Suppressor macrophage treated with lipopolysaccharide for 1 hour (primary cell): ENCODE data around the gene PTH1R.

Experiments
- DNase-seq, 3 donors: peaks; one replicate each; pipeline ENCODE4 v3.0.0-alpha.2; 2020 to 2022

Gene PTH1R

GRCh38 chr3:46865031-46865507 is 12.5 kb upstream of the PTH1R start:
- DNase-seq, result peak in 2 of 3 donors; percentile 44 to 54

DNA sequence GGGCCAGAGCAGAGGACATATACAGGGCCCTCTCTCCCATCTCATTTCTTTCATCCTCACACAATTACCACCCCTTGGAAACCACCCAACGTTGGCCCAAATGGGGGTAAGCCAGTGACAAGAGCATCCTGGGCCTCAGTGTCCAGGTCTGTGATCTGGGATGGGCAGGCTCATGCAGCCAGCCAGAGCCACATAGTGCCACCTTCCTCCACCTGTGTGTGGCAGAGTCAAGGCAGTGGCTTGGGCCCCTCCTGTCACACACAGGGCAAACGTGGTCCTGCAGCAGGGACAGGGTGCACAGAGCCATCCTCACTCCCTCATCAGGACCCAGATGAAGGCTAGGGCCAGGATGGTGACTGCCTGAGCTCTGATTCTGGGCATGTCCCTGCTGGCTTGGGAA is 12.0 kb upstream of the PTH1R start:
- DNase-seq, result no peak

DNA sequence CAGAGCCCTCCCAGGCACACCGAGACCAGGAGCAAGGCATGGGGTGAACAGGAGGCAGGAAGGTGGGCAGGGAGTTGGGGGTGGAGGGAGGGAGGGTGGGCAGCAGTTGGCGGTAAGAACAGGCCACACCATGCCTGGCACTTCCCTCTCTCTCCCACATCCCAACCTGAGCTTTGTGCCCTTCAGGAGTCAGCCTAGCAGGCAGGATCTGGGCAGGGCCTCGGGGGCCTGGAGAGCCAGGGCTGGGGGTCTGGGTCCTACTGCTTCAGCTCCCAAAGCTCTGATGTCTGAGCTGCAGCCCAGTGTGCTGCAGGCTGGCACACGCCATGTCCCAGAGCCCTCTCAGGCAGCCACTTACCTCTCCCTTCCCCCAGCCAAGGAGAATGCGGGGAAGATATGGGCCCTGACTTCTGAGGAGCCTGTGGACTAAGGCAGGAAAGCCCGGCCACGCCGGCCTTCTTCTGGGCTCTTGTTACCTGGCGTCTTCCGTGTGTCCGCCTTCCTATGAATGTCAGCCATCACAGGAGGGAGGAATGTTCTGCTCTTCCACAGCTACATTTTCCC is 11.4 kb upstream of the PTH1R start:
- DNase-seq, result no peak

DNA sequence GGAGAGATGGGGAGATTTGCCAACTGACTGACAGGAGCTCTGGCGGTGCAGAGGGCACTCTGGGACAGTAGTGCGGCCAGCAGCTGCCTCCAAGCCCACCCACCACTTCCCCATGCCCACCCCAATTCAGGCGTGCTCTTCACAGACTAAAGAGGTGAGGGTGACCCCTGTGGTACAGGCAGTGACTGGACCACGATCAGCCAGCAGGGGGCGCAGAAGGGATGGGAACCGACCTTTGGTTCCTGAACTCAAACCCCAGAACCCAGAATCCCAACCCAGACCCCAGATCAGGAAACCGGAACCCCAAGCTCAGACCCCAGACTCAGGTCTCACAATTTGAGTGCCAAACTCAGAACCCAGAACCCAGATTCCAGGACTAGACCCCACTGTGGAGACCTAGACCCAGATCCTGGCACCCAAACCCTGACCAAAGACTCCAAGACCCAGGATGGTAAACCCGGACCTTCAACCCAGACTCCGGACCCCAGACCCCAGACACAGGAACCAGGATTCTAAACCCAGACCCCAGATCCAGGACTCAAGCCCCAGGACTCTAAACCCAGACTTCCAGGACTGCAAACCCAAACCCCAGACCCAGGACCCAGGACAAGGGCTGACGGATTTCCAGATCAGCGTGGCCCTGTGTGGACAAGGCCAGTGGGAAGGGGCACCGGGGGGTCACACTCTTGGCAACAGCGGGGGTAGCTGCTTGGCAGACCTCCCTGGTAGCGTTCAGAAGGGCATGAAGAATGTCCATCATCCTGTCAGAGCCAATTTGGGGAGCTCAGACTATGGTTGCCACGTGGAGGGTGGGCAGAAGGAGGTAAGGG is 10.6 kb upstream of the PTH1R start:
- peak; percentile 73 to 92 (median 83) for DNase-seq

DNA sequence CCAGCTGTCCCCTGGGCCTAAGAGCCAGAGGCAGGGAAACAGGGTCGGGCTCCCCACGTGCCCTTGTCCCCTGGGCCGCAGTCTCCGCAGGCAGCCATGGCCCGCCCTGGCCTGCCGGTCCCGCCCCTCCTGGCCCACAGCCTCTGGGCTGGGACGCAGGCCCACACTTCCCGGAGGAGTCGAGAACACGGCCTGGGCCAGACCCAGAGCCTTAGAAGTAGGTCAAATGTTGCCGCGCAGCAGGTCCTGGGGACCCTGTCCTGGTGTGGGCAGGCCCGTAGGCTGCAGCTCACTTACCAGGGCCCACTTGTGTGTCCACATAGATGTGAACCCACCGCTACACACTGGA is 10.0 kb upstream of the PTH1R start:
- DNase-seq, result no peak

GRCh38 chr3:46868287-46868686 is 9.2 kb upstream of the PTH1R start:
- no peak for DNase-seq

DNA sequence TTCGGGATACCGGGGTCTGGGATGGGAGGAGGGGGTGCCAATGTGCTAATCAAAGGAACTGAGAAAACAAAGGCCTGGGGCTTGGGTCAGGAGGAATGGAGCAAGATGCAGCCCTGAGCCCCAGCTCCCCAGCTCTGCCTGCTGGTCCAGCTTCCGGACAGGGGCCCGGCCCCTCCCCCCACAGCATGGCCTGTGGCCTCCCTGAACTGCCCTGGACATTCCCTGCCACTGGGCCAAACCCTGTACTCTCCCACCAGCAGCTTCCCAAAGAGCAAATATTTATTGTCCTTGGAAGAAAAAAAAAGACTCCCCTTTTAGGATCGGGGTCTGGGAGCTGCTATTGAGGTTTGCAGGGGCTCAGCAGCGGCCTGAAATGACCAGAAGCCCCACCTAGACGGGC is 8.6 kb upstream of the PTH1R start:
- no peak for DNase-seq

DNA sequence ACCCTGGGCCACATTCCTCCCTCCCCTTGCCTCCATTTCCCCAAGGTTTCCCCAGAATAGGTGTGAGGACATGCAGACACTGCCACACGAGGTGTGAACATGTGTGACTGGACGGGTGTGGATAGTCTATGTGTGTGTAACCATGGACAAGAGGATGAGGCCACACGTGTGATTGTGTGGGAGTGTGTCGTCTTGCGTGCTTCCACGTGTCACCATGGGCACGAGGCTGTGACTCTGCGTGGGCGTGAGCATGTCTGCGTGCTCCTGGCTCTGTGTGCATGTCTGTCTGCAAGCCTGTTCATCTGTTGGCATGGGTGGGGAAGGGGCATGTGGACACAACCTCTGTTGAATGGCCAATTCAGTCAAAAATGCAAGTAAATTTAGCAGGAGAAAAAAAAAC is 8.1 kb upstream of the PTH1R start:
- DNase-seq, result no peak

DNA sequence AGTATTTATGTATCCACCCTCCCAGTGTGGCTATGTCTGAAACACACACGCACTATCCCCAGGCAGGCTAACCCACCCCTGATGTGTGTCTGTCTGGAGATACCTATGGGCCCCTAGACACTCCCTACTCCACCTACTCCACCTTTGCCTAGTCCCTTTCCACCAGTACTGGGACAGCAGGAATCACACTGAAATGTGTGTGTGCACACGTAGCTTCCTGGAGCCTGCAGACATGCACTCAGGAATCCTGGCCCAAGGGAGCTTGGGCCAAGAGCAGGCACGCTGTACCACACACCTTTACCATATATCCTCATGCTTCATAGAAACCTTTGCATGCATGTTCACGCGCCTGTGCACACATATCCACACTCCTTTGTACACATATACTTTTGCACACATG is 6.9 kb upstream of the PTH1R start:
- no peak for DNase-seq

DNA sequence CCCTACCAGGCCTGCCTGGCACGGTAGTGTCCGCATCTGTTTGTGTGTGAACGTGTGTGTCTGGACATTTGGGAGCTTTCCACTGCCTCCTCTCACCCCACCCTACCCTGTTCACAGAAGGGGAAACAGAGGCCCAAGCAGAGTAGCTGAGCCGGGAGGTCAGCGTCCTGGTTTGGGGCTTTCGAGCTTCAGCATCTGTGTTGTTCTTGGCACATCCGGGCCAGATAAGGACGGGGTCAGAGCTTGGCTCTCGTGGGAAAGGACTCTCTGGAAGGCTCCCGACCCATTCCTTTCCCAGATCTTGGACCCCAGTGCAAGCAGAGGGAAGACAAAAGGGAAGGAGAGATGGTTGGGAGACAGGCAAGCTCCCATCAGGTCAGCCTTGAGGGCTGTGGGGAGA is 6.3 kb upstream of the PTH1R start:
- no peak for DNase-seq

GRCh38 chr3:46873521-46873920 is 4.0 kb upstream of the PTH1R start:
- no peak for DNase-seq

GRCh38 chr3:46874430-46874829 is 3.1 kb upstream of the PTH1R start:
- DNase-seq, result peak in 2 of 3 donors; percentile 13 to 28

DNA sequence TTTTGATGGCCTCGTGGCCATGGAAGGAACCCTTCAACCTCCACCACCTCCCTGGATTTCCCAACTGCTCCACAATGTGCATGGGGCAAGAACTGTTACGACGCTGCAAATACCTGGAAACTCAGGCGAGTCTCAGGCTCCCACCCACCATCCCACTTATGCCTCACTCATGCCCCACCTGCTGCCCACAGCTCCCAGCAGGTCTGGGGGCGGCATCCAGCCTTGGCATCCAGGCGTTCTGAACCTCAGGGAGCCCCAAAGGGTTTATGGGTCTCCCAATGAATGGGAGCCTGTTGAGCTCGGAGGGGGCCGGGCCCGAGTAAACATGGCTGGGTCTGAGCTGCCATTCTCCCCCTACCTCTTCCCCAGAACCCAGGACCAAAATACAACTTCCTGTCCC is 2.0 kb upstream of the PTH1R start:
- no peak for DNase-seq

DNA sequence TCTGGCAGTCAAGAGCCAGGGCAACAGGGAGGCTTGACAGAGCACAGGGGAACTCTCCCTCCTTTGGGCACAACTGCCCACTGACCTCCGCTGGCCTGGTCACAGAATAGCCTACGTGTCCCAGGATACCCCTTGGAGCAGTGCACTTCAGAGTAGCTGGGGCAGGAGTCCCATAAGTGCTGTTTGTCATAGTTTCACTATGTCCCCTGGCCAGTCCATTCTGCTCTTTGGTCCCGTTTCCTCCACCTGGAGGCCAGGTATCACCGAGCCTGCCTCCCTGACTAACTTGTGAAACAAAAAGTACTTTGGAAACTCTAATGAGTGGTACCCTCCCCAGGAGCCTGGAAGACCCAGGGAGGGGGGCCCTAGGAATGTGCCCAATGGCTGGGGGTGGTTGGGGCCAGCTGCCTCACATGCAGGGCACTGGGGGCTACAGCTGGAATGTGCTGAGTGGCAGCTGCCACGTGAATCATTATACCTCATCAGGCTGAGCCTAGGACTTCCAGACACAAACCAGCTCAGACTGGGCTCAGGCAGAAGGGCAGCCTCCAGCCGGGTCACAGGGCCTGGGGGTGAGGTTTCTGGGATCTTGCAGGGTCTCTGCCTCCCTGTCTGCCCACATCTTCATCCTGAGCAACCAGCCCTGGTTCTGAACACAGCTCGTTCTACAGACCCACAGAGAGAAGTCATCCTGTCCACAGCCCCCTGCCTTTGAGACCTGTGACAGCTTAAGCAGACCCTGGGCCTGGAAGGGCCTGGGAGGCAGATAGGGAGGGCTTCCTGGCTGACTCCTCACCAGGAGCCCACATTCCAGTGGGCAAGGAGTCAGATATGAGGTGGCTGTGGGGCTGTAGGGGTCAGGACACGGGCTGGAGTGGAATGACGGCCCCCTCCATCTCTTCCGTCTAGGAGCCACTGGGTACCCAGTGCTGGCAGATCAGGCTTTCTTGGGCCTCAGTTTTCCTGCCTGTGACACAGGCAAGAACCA is 914 bp upstream of the PTH1R start:
- DNase-seq, result no peak

- peak in 2 of 3 donors; percentile 13 to 14 for DNase-seq
Observed at GRCh38 chr3:46878781-46879436, 1.4 kb downstream of the PTH1R start.

DNA sequence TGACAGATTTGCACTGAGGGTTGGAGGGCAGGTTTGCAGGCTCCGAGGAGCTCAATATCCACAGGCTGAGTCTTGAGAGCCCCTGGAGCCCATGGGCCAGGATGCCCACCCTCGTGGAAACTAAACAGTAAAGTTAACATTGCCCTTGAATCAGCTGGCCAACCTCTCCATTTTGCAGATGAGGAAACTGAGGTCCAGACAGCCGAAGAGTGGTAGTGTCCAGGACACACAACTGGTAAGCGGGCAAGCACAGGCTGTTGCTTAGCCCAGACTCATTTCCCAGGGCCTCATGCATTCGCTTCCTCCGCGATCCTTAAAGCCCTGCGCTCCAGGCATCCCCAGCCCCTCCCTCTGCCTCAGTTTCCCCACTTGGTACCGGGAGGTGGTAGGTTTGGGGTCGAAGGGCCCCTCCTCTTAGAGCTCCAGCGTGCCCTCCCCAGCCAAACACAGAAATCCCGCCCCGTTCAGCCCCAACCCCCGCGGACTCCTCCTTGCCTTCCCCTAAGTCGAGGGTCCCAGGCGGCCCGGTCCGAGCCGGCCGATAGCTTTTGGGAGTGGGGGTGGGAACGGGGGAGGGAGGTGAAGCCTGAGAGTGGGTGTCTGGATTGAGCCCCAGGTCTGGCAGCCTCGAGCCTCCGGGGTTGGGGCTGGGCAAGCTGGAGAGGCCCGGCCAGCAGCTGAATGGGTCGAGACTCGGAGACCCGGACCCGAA is 3.5 kb downstream of the PTH1R start:
- DNase-seq, result no peak

GRCh38 chr3:46881596-46882376 is 4.3 kb downstream of the PTH1R start:
- DNase-seq, result peak in 2 of 3 donors; percentile 24 to 52

DNA sequence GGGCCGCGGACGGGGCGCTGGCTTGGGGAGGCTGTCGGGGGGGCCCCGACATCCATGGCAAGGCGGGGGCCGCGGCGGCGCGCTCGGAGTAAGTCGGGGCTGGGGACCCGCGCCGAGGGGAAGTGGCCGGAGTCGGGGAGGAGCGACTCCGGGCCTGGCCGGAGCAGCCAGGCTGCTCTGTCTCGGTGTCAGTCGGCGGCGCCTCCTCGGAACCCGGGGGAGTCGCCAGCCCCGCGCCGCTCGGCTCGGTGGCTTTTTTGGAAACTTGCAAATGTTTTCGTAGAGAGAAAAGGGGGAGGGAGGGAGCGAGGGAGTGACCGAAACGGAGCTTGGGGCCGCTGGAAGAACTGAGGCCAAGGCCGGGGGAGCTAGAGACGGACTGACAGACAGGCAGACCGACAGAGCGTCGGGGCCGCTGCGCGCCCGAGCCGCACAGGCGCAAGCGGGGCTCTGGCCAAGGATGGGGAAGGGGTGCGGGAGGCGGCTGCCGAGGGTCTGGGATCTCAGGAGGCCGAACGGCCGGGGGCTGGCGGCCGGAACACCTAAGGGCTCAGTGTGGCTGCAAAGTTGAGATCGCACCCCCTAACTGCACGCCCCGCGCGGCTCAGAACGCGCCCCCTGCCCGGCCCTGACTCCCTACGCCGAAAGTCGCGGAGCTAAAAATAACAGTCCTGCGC is 5.0 kb downstream of the PTH1R start:
- peak; percentile 27 to 59 (median 42) for DNase-seq

- peak in 2 of 3 donors; percentile 23 to 52 for DNase-seq
Observed at GRCh38 chr3:46883054-46883829, 5.7 kb downstream of the PTH1R start.

DNA sequence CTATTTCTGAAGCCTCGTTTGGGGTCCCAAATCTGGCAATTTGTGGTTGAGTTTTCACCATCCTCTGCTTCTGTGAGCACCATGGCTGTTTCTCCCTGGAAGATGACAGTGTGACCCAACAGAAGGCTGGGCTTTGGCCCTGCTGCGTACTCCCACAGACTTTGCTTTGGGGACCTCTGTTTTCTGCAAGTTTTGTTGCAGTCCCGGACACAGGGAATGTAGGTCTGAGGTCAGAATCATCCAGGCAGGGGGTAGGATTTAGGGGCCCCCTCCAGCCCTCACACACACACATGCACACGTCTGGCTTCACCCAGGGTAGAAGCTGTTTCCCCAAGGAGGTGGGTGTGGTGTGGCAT is 6.3 kb downstream of the PTH1R start:
- no peak for DNase-seq
